Naive B cell (primary cell): ENCODE measurements around the gene FBXL22. TPM values are rescaled to one million over a fixed set of nuclear protein-coding genes. Genes with fewer than 3 reads are reported as not detected.

Source experiments
- ATAC-seq, 2 donors: fragments of 150-1000 bp; cut with Tn5 transposase; 2 replicates each; pipeline ENCODE4 v1.10.0; 2021; ENCODE audit warnings: low read depth in 2 of 2, mild to moderate bottlenecking in 2 of 2, moderate library complexity in 2 of 2
- DNase-seq: peaks from one replicate; pipeline ENCODE4 v3.0.0; 2022
- H3K27ac Mint-ChIP-seq, 6 donors: one replicate each; pipeline ENCODE4 v1.8.0; 2020 to 2022; ENCODE audit warnings: mild to moderate bottlenecking in 6 of 6, mixed read lengths in 6 of 6, moderate library complexity in 5 of 6, inconsistent platforms in 2 of 6
- H3K27me3 Mint-ChIP-seq, 3 donors: one replicate each; pipeline ENCODE4 v1.8.0; 2021 to 2022; ENCODE audit warnings: mixed read lengths in 3 of 3, mild to moderate bottlenecking in 1 of 3
- H3K36me3 Mint-ChIP-seq, 2 donors: one replicate each; pipeline ENCODE4 v1.8.0; 2020 to 2022; ENCODE audit warnings: mixed read lengths in 2 of 2, inconsistent platforms in 1 of 2, mild to moderate bottlenecking in 1 of 2
- H3K4me1 Mint-ChIP-seq, 3 donors: one replicate each; pipeline ENCODE4 v1.8.0; 2020 to 2022; ENCODE audit warnings: mixed read lengths in 3 of 3, inconsistent platforms in 1 of 3, mild to moderate bottlenecking in 1 of 3, moderate library complexity in 1 of 3
- H3K4me3 Mint-ChIP-seq, 8 donors: one replicate each; pipeline ENCODE4 v1.8.0; 2020 to 2022; ENCODE audit warnings: mild to moderate bottlenecking in 8 of 8, mixed read lengths in 8 of 8, moderate library complexity in 8 of 8, inconsistent platforms in 2 of 8
- H3K9me3 Mint-ChIP-seq, 7 donors: one replicate each; pipeline ENCODE4 v1.8.0; 2020 to 2022; ENCODE audit warnings: mixed read lengths in 7 of 7, mild to moderate bottlenecking in 5 of 7, inconsistent platforms in 2 of 7, moderate library complexity in 1 of 7
- polyA plus RNA-seq, 6 donors: library from polyadenylated mRNA; unstranded; fragments of 300-500 nt; fragmentation: Illumina TruSeq; gene quantifications; one replicate each; pipeline ENCODE4 v1.2.3, GENCODE V29; 2021; ENCODE audit warnings: low read depth in 6 of 6

FBXL22 gene
- polyA plus RNA-seq, 6 donors from 2014 or later, result 0.37 to 0.91 (median 0.48) TPM; not detected in 1

- Mint-ChIP-seq H3K9me3 (no peaks in the 10 kb centered on the region), H3K4me3 (peak overlapping the region; percentile 68 to 97 (median 88)), H3K36me3 (no peaks in the 10 kb centered on the region), H3K4me1 (peaks cover 67 to 88% (median 76%) of the 10 kb centered on the region in 3 donors), H3K27me3 (no peaks in the 10 kb centered on the region), H3K27ac (peak overlapping the region; percentile 88 to 98 (median 96))
- DNase-seq (no peak), ATAC-seq (no peak)
Observed at GRCh38 chr15:63598473-63599400, 1.6 kb downstream of the FBXL22 start.

DNA sequence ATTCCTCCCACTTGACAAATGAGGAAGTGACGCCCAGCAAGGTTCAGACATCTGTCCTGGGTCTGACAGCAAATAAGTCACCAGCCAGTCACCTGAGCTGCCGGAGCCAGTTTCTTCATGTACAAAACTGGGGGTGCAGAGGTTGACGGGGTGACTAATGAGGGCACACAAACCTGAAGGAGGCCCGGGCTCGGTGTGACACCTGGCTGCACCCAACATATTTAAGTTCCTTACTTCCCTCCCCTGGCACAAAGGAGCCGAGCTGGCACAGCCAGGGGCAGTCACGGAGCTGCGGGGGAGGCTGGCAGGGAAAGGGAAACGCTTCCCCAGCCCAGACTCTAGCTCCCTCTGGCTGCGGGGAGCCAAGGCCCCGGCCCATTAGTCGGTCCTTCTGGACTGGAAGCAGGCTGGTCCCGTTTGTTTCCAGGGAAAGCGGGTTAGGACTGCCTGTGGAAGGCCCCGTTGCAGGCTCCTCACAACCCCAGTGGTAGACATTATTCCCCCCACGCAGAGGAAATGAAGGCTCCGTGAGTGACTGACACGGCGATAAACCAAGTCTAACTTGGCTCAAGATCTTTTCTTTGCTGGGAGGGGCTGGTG, 2.3 kb downstream of the FBXL22 start:
- DNase-seq (peak; percentile 87), ATAC-seq (peak; percentile 60 to 64)
- Mint-ChIP-seq H3K36me3 (no peaks in the 10 kb centered on the region), H3K4me1 (peaks cover 61 to 86% (median 68%) of the 10 kb centered on the region in 3 donors), H3K27me3 (no peaks in the 10 kb centered on the region), H3K27ac (peak overlapping the region; percentile 83 to 98 (median 95)), H3K4me3 (peak overlapping the region; percentile 83 to 97 (median 90)), H3K9me3 (no peaks in the 10 kb centered on the region)

DNA sequence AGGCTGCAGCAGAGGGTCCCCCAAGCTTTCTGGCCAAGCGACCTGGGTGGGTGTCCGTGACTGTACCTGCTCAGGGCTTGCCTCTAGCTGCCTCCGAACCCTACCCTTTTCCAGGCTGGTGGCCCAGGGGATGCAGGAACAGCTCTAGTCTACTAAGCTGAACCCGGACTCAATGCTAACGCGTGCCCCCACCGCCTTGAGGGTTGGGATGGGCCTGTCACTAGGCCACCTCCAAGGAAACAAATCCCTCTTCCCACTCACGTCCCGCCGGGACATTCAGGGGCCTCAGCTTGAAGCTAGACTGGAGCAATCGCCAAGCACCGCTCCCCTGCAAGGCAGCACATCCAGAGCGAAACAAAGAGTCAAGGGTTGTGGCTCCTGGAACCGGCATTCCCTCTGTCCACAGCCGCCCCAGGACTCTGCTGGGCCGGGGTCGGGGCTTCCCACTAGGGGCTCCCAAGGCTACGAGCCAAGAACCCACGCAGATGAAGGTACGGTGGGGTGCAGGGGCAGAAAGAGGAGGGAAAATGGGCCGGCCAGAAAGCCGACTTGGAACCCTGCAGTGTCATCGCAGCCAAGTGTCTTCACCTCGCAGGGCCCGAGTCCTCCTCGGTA, 2.9 kb downstream of the FBXL22 start:
- Mint-ChIP-seq H3K36me3 (no peaks in the 10 kb centered on the region), H3K4me3 (peak overlapping the region; percentile 83 to 97 (median 90)), H3K27me3 (no peaks in the 10 kb centered on the region), H3K4me1 (peaks cover 56 to 85% (median 65%) of the 10 kb centered on the region in 3 donors), H3K9me3 (no peaks in the 10 kb centered on the region), H3K27ac (peak overlapping the region; percentile 83 to 98 (median 95))
- DNase-seq (peak; percentile 26), ATAC-seq (peak in 1 of 2 donors; percentile 24)

DNA sequence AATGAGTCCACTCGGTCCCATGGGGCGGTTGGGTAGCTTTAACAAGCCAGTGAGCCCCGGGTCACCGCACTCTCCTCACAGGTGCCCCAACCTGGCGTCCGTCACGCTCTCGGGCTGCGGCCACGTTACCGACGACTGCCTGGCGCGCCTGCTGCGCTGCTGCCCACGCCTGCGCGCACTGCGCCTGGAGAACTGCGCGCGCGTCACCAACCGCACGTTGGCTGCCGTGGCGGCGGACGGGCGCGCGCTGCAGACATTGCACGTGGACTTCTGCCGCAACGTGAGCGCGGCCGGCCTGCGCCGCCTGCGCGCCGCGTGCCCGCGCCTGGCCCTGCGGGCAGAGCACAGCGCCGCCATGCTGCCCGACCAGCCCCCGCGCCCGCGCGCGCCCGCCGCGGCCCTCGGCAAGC, 3.4 kb downstream of the FBXL22 start:
- Mint-ChIP-seq H3K9me3 (no peaks in the 10 kb centered on the region), H3K27ac (peak overlapping the region; percentile 74 to 98 (median 96)), H3K4me1 (peaks cover 54 to 85% (median 66%) of the 10 kb centered on the region in 3 donors), H3K36me3 (no peaks in the 10 kb centered on the region), H3K27me3 (no peaks in the 10 kb centered on the region), H3K4me3 (peak overlapping the region; percentile 87 to 97 (median 94))
- DNase-seq, result peak; percentile 92
- ATAC-seq, result peak; percentile 70 to 75

DNA sequence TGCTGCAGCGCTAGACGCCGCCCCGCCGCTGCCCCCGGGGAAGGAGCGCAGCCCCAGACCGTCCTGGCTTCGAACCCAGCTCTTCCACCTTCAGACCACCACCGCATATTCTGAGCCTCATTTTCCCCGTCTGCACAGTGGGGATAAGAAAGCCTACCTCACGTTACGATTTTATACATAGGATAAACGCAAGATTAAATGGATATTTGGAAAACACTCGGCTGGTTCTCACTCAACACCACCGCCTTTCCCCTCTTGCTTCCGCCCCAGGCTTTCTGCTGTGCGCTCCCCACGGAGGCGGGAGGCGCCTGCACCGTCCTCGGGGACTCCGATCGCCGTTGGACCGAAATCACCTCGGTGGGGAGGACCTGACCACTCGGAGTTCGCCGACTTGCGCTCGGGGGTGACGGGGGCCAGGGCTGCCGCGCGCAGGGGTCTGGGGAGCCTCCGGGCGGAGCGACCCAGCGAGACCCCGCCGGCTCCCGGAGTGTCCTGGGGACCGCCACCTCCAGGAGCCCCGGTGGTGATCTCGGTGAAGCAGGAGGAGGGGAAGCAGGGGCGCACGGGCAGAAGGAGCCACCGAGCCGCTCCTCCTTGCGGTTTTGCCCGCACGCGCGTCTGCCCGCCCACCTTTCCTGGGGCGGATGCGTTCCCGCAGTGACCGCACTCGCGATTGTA, 4.0 kb downstream of the FBXL22 start:
- Mint-ChIP-seq H3K4me3 (peak overlapping the region; percentile 87 to 97 (median 94)), H3K9me3 (no peaks in the 10 kb centered on the region), H3K27me3 (no peaks in the 10 kb centered on the region), H3K36me3 (no peaks in the 10 kb centered on the region), H3K27ac (peak overlapping the region; percentile 88 to 96 (median 94)), H3K4me1 (peaks cover 54 to 85% (median 66%) of the 10 kb centered on the region in 3 donors)
- DNase-seq (peak; percentile 47), ATAC-seq (peak; percentile 3)

- Mint-ChIP-seq H3K27ac (peak overlapping the region; percentile 88 to 95 (median 90)), H3K4me1 (peaks cover 52 to 85% (median 65%) of the 10 kb centered on the region in 3 donors), H3K4me3 (peak overlapping the region; percentile 87 to 97 (median 94)), H3K27me3 (no peaks in the 10 kb centered on the region), H3K9me3 (no peaks in the 10 kb centered on the region), H3K36me3 (no peaks in the 10 kb centered on the region)
- ATAC-seq (no peak), DNase-seq (no peak)
Observed at GRCh38 chr15:63601704-63602185, 4.6 kb downstream of the FBXL22 start.

- peaks cover 0 to 1% of the 10 kb centered on the region in 2 donors for H3K36me3 Mint-ChIP-seq
- DNase-seq (no peak), ATAC-seq (no peak)
- no peaks in the 10 kb centered on the region for H3K9me3 Mint-ChIP-seq
- H3K27me3 Mint-ChIP-seq, result no peaks in the 10 kb centered on the region
- H3K4me3 Mint-ChIP-seq, result peak overlapping the region in 7 of 8 donors; percentile 58 to 97 (median 94)
- H3K4me1 Mint-ChIP-seq, result peaks cover 46 to 76% (median 58%) of the 10 kb centered on the region in 3 donors
- H3K27ac Mint-ChIP-seq, result peak overlapping the region in 1 of 6 donors; percentile 57
Observed at GRCh38 chr15:63602595-63602994, 5.4 kb downstream of the FBXL22 start.

DNA sequence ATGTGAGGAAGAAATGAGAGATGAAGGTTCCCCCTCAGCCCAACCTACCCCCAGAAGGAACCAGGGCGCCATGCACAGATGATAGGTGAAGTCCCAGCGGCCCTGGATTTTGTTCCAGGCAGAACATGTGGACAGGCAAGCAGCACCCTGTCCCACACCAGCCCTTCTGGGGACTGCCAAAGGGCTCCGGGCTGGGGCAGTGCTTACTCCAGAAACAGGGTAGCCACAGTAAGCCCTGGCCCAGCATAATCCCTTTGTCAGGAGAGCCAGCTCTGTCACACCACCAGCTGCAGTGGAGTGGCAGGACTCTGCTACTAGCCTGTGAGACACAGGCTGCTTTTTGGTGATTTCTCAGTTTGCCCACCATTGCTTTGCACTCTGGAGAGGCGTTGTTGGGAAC, 6.3 kb downstream of the FBXL22 start:
- DNase-seq (no peak), ATAC-seq (no peak)
- Mint-ChIP-seq H3K36me3 (peaks cover 5 to 9% of the 10 kb centered on the region in 2 donors), H3K4me3 (peak overlapping the region in 5 of 8 donors; percentile 6 to 97 (median 87)), H3K27me3 (no peaks in the 10 kb centered on the region), H3K27ac (peak overlapping the region in 3 of 6 donors; percentile 1 to 80 (median 14)), H3K4me1 (peaks cover 44 to 70% (median 58%) of the 10 kb centered on the region in 3 donors), H3K9me3 (no peaks in the 10 kb centered on the region)

GRCh38 chr15:63604281-63604680, 7.1 kb downstream of the FBXL22 start:
- ATAC-seq (no peak), DNase-seq (no peak)
- peaks cover 5 to 9% of the 10 kb centered on the region in 2 donors for H3K36me3 Mint-ChIP-seq
- peak overlapping the region in 3 of 8 donors; percentile 29 to 97 (median 43) for H3K4me3 Mint-ChIP-seq
- no peaks in the 10 kb centered on the region for H3K27me3 Mint-ChIP-seq
- H3K9me3 Mint-ChIP-seq, result no peaks in the 10 kb centered on the region
- H3K4me1 Mint-ChIP-seq, result peaks cover 37 to 62% (median 53%) of the 10 kb centered on the region in 3 donors
- peak overlapping the region in 3 of 6 donors; percentile 33 to 81 (median 79) for H3K27ac Mint-ChIP-seq

- ATAC-seq, result no peak
- H3K4me1 Mint-ChIP-seq, result peaks cover 32 to 56% (median 48%) of the 10 kb centered on the region in 3 donors
- no peak overlapping the region for H3K27ac Mint-ChIP-seq
- H3K27me3 Mint-ChIP-seq, result no peaks in the 10 kb centered on the region
- peak overlapping the region in 3 of 8 donors; percentile 29 to 63 (median 40) for H3K4me3 Mint-ChIP-seq
- no peaks in the 10 kb centered on the region for H3K9me3 Mint-ChIP-seq
- DNase-seq, result no peak
- peaks cover 5 to 9% of the 10 kb centered on the region in 2 donors for H3K36me3 Mint-ChIP-seq
Observed at GRCh38 chr15:63605036-63605435, 7.8 kb downstream of the FBXL22 start.

- H3K36me3 Mint-ChIP-seq, result peaks cover 5 to 9% of the 10 kb centered on the region in 2 donors
- ATAC-seq (peak; percentile 38 to 41), DNase-seq (peak; percentile 29)
- no peaks in the 10 kb centered on the region for H3K9me3 Mint-ChIP-seq
- peak overlapping the region; percentile 47 to 94 (median 72) for H3K27ac Mint-ChIP-seq
- peaks cover 39 to 60% (median 49%) of the 10 kb centered on the region in 3 donors for H3K4me1 Mint-ChIP-seq
- H3K4me3 Mint-ChIP-seq, result peak overlapping the region in 3 of 8 donors; percentile 22 to 46 (median 45)
- H3K27me3 Mint-ChIP-seq, result no peaks in the 10 kb centered on the region
Observed at GRCh38 chr15:63605816-63606215, 8.6 kb downstream of the FBXL22 start.

GRCh38 chr15:63606308-63606707, 9.1 kb downstream of the FBXL22 start:
- no peaks in the 10 kb centered on the region for H3K27me3 Mint-ChIP-seq
- peaks cover 5 to 9% of the 10 kb centered on the region in 2 donors for H3K36me3 Mint-ChIP-seq
- DNase-seq, result no peak
- H3K27ac Mint-ChIP-seq, result peak overlapping the region; percentile 47 to 94 (median 66)
- ATAC-seq, result no peak
- H3K4me3 Mint-ChIP-seq, result peak overlapping the region in 1 of 8 donors; percentile 45
- no peaks in the 10 kb centered on the region for H3K9me3 Mint-ChIP-seq
- H3K4me1 Mint-ChIP-seq, result peaks cover 42 to 65% (median 54%) of the 10 kb centered on the region in 3 donors
